Mucosa of descending colon (tissue), 3 donors: ENCODE measurements around the gene FOXN3. TPM values are rescaled to one million over a fixed set of nuclear protein-coding genes. Genes with fewer than 3 reads are reported as not detected.

Experiments used
- ATAC-seq: fragments of 200-7000 bp; cut with Tn5 transposase; one replicate; pipeline ENCODE4 v1.9.1; 2020; ENCODE audit warnings: mild to moderate bottlenecking, moderate library complexity
- DNase-seq, 3 donors: peaks; one replicate each; pipeline ENCODE4 v3.0.0-alpha.2; 2020
- H3K36me3 ChIP-seq: fragments of 200-600 bp; one replicate; pipeline ENCODE4 v1.8.0; 2021; ENCODE audit warnings: low read depth, mild to moderate bottlenecking
- H3K4me1 ChIP-seq: fragments of 200-600 bp; one replicate; pipeline ENCODE4 v1.8.0; 2021; ENCODE audit warnings: low read depth, mild to moderate bottlenecking
- H3K4me3 ChIP-seq: fragments of 200-600 bp; one replicate; pipeline ENCODE4 v1.8.0; 2021; ENCODE audit warnings: mild to moderate bottlenecking
- H3K9me3 ChIP-seq: fragments of 200-600 bp; one replicate; pipeline ENCODE4 v1.8.0; 2021; ENCODE audit warnings: mild to moderate bottlenecking
- CTCF ChIP-seq: fragments of 200-600 bp; IDR thresholded peaks from one replicate; pipeline ENCODE4 v1.8.0; 2022; ENCODE audit warnings: antibody characterized with exemption, mild to moderate bottlenecking
- intact Hi-C, 2 donors: fragments of 100-400 bp; cut with DNase I in 1 of 2; cut with micrococcal nuclease in 1 of 2; formaldehyde crosslinking; loops; one replicate each; pipeline versions ENCODE4 v1.11.0 to v1.11.1; 2022; cut with DNase I, micrococcal nuclease
- total RNA-seq, 3 donors: library from RNA; stranded (reverse); fragmentation: NEBNext Ultra II Directional in 2 of 3; extraction: Animal tissue kit (Norgen Biotek cat#: 25700) in 2 of 3; gene quantifications; one replicate each; pipeline versions ENCODE4 v1.2.1 to v1.2.4, GENCODE V29; 2021 to 2023
- donor health status: DM: no; HTN: no; CAD: no; lungs with moderate emphysema.
- donor health status: DM: no; HTN: no; CAD: no.
- donor health status: DM: no; HTN: yes; CAD: no.

The FOXN3 gene
- total RNA-seq, 3 donors from 2014 or later = 77.4 to 154 (median 113) TPM

- no peak for TF ChIP-seq CTCF
- no peak overlapping the region for H3K4me3 ChIP-seq
- H3K36me3 ChIP-seq = no peaks in the 10 kb centered on the region
- peak in 1 of 3 donors; percentile 55 for DNase-seq
- ATAC-seq = peak; percentile 47
- intact Hi-C loops = loop anchor here in 1 of 2 donors (10.0 kb wide), 1 partner anchor 50 kb away; the partner anchor contains the start of gene FOXN3
- peaks cover 42% of the 10 kb centered on the region for H3K4me1 ChIP-seq
- no peaks in the 10 kb centered on the region for H3K9me3 ChIP-seq
Measured at GRCh38 chr14:89365061-89365801, 51.8 kb downstream of the FOXN3 start.

GRCh38 chr14:89364316-89364715 lies 52.7 kb downstream of the FOXN3 start:
- intact Hi-C loops = loop anchor here in 1 of 2 donors (10.0 kb wide), 1 partner anchor 50 kb away; the partner anchor contains the start of gene FOXN3
- H3K4me1 ChIP-seq = peaks cover 42% of the 10 kb centered on the region
- no peaks in the 10 kb centered on the region for H3K9me3 ChIP-seq
- DNase-seq (no peak), ATAC-seq (no peak)
- no peaks in the 10 kb centered on the region for H3K36me3 ChIP-seq
- H3K4me3 ChIP-seq = no peak overlapping the region
- no peak for TF ChIP-seq CTCF

GRCh38 chr14:89360277-89360676 lies 56.8 kb downstream of the FOXN3 start:
- Histone ChIP-seq H3K36me3 (no peaks in the 10 kb centered on the region), H3K4me1 (peaks cover 11% of the 10 kb centered on the region), H3K4me3 (no peak overlapping the region), H3K9me3 (no peaks in the 10 kb centered on the region)
- ATAC-seq (no peak), DNase-seq (no peak)
- intact Hi-C loops = loop anchor here in 1 of 2 donors (10.0 kb wide), 1 partner anchor 55 kb away; the partner anchor contains the start of gene FOXN3
- TF ChIP-seq CTCF = no peak

- H3K4me1 ChIP-seq = peaks cover 5% of the 10 kb centered on the region
- H3K9me3 ChIP-seq = no peaks in the 10 kb centered on the region
- DNase-seq = no peak
- H3K4me3 ChIP-seq = no peak overlapping the region
- intact Hi-C loops = loop anchor here in 1 of 2 donors (10.0 kb wide), 1 partner anchor 55 kb away; the partner anchor contains the start of gene FOXN3
- ATAC-seq = peak; percentile 11
- no peak for TF ChIP-seq CTCF
- no peaks in the 10 kb centered on the region for H3K36me3 ChIP-seq
Measured at GRCh38 chr14:89359477-89360222, 57.4 kb downstream of the FOXN3 start.

GRCh38 chr14:89357655-89358297 lies 59.3 kb downstream of the FOXN3 start:
- ATAC-seq (no peak), DNase-seq (no peak)
- no peak for TF ChIP-seq CTCF
- Histone ChIP-seq H3K9me3 (no peaks in the 10 kb centered on the region), H3K36me3 (no peaks in the 10 kb centered on the region), H3K4me1 (peaks cover 2% of the 10 kb centered on the region), H3K4me3 (no peak overlapping the region)
- intact Hi-C loops = no loop called here
